Endodermal cell (in vitro differentiated cells): ENCODE results near the gene CLEC3A. TPM values are rescaled to one million over a fixed set of nuclear protein-coding genes. Genes with fewer than 3 reads are reported as not detected.

ENCODE experiments used
- DNase-seq: peaks from one replicate; pipeline ENCODE4 v3.0.0-alpha.2; 2017
- H3K27ac ChIP-seq: 2 replicates; pipeline ENCODE4 v1.5.1; 2013; ENCODE audit warnings: mild to moderate bottlenecking, low read depth, low read length, moderate library complexity
- H3K27me3 ChIP-seq: 2 replicates; pipeline ENCODE4 v1.6.1; 2013; ENCODE audit warnings: mild to moderate bottlenecking, low read length, moderate library complexity; ENCODE audit not compliant: insufficient read depth, control insufficient read depth, poor library complexity, severe bottlenecking
- H3K36me3 ChIP-seq: 2 replicates; pipeline ENCODE4 v1.7.0; 2013; ENCODE audit warnings: mild to moderate bottlenecking, low read length, moderate library complexity; ENCODE audit not compliant: control insufficient read depth, insufficient read depth
- H3K4me1 ChIP-seq: one replicate; pipeline ENCODE4 v1.7.0; 2013; ENCODE audit warnings: low read length; ENCODE audit not compliant: control insufficient read depth, insufficient read depth
- H3K4me3 ChIP-seq: 2 replicates; pipeline ENCODE4 v1.5.1; 2013; ENCODE audit warnings: mild to moderate bottlenecking, low read length, moderate library complexity
- H3K9ac ChIP-seq: 2 replicates; pipeline ENCODE4 v1.6.1; 2013; ENCODE audit warnings: mild to moderate bottlenecking, low read length, moderate library complexity; ENCODE audit not compliant: poor library complexity, severe bottlenecking; ENCODE audit errors: extremely low read depth
- H3K9me3 ChIP-seq: 2 replicates; pipeline ENCODE4 v1.6.1; 2013; ENCODE audit warnings: mild to moderate bottlenecking, low read length, moderate library complexity; ENCODE audit not compliant: control insufficient read depth
- H3K27ac Mint-ChIP-seq: 2 replicates; pipeline ENCODE4 v1.8.0; 2020; ENCODE audit warnings: mixed read lengths
- H3K27me3 Mint-ChIP-seq: 2 replicates; pipeline ENCODE4 v1.8.0; 2021; ENCODE audit warnings: mild to moderate bottlenecking, mixed read lengths; ENCODE audit not compliant: insufficient read depth
- H3K36me3 Mint-ChIP-seq: 2 replicates; pipeline ENCODE4 v1.8.0; 2020; ENCODE audit warnings: low read depth, mixed read lengths
- H3K4me1 Mint-ChIP-seq: 2 replicates; pipeline ENCODE4 v1.8.0; 2020; ENCODE audit warnings: mixed read lengths
- H3K4me3 Mint-ChIP-seq: 2 replicates; pipeline ENCODE4 v1.8.0; 2020; ENCODE audit warnings: mild to moderate bottlenecking, moderate library complexity, mixed read lengths
- H3K9me3 Mint-ChIP-seq: 2 replicates; pipeline ENCODE4 v1.8.0; 2020; ENCODE audit warnings: mild to moderate bottlenecking, mixed read lengths
- WGBS, 2 experiments: methylation state at CpG; one replicate each; pipeline versions ENCODE4 v1.1.5 to v1.1.7; 2013; ENCODE audit warnings: missing lambda C conversion rate in 2 of 2, mixed read lengths in 1 of 2; ENCODE audit not compliant: insufficient coverage in 1 of 2, insufficient read length in 1 of 2; 5-methylcytosine and 5-hydroxymethylcytosine counted together
- total RNA-seq, 2 donors: library from RNA; stranded (reverse); fragmentation: NEBNext Ultra II Directional in 1 of 2; extraction: Animal tissue kit (Norgen Biotek cat#: 25700) in 1 of 2; gene quantifications; 2 replicates in 1 of 2; 3 replicates in 1 of 2; pipeline ENCODE4 v1.2.1, GENCODE V29; 2021
- TF ChIP-seq, protein P1 (sequence below): fragments of 200-600 bp; sonication (generic); conservative IDR thresholded peaks from 2 replicates; pipeline ENCODE4 v1.5.0; 2021; ENCODE audit warnings: antibody characterized with exemption, mild to moderate bottlenecking

The CLEC3A gene
- total RNA-seq, 2 donors from 2014 or later: not detected

- Histone ChIP-seq H3K9ac (no peak overlapping the region), H3K4me3 (no peak overlapping the region), H3K4me1 (peaks cover 3% of the 10 kb centered on the region), H3K36me3 (no peaks in the 10 kb centered on the region), H3K27me3 (no peaks in the 10 kb centered on the region), H3K9me3 (no peaks in the 10 kb centered on the region), H3K27ac (no peak overlapping the region)
- Mint-ChIP-seq H3K4me3 (no peak overlapping the region), H3K4me1 (peaks cover 24% of the 10 kb centered on the region), H3K9me3 (no peaks in the 10 kb centered on the region), H3K27me3 (peaks cover 7% of the 10 kb centered on the region), H3K36me3 (no peaks in the 10 kb centered on the region), H3K27ac (no peak overlapping the region)
- TF ChIP-seq, protein P1, sequence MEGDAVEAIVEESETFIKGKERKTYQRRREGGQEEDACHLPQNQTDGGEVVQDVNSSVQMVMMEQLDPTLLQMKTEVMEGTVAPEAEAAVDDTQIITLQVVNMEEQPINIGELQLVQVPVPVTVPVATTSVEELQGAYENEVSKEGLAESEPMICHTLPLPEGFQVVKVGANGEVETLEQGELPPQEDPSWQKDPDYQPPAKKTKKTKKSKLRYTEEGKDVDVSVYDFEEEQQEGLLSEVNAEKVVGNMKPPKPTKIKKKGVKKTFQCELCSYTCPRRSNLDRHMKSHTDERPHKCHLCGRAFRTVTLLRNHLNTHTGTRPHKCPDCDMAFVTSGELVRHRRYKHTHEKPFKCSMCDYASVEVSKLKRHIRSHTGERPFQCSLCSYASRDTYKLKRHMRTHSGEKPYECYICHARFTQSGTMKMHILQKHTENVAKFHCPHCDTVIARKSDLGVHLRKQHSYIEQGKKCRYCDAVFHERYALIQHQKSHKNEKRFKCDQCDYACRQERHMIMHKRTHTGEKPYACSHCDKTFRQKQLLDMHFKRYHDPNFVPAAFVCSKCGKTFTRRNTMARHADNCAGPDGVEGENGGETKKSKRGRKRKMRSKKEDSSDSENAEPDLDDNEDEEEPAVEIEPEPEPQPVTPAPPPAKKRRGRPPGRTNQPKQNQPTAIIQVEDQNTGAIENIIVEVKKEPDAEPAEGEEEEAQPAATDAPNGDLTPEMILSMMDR: no peak
- DNase-seq: no peak
- 88 to 100% methylated on average over 3 to 5 of the region's 5 CpGs for WGBS, 2 experiments
These were observed 45.0 kb upstream of the CLEC3A start for GRCh38 chr16:77977339-77977738.

DNA sequence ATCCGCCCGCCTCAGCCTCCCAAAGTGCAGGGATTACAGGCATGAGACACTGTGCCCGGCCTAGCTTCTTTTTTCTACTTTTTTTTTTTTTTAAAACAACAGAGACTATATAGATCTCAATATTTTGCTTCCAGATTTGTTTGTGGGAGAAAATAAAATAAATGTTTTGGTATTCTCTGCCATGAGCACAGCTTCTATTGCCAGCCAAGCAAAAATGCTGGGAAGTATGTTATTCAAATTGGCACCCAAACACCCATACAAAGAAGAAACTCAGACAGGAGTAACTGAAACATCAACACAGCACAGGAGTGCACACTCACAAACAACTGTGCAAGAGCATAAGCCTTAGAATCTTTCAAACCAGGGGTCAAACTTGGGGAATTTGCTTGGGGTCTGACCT lies 37.2 kb upstream of the CLEC3A start:
- TF ChIP-seq, protein P1: no peak
- H3K4me1 ChIP-seq: no peaks in the 10 kb centered on the region
- Mint-ChIP-seq H3K36me3 (no peaks in the 10 kb centered on the region), H3K27ac (no peak overlapping the region), H3K27me3 (peaks cover 2% of the 10 kb centered on the region), H3K9me3 (no peaks in the 10 kb centered on the region), H3K4me3 (no peak overlapping the region), H3K4me1 (peaks cover 11% of the 10 kb centered on the region)
- H3K27me3 ChIP-seq: no peaks in the 10 kb centered on the region
- H3K27ac ChIP-seq: no peak overlapping the region
- 94% methylated on average over 2 of the region's 3 CpGs; no CpG with 5 or more reads in 1 of the 2 experiments for WGBS, 2 experiments
- H3K9ac ChIP-seq: no peak overlapping the region
- no peaks in the 10 kb centered on the region for H3K36me3 ChIP-seq
- H3K9me3 ChIP-seq: peaks cover 6% of the 10 kb centered on the region
- no peak for DNase-seq
- H3K4me3 ChIP-seq: no peak overlapping the region

GRCh38 chr16:77986011-77986740 lies 36.2 kb upstream of the CLEC3A start:
- Mint-ChIP-seq H3K4me3 (no peak overlapping the region), H3K36me3 (no peaks in the 10 kb centered on the region), H3K9me3 (no peaks in the 10 kb centered on the region), H3K27ac (no peak overlapping the region), H3K4me1 (peaks cover 19% of the 10 kb centered on the region), H3K27me3 (peaks cover 2% of the 10 kb centered on the region)
- H3K27me3 ChIP-seq: no peaks in the 10 kb centered on the region
- H3K4me1 ChIP-seq: no peaks in the 10 kb centered on the region
- no peak overlapping the region for H3K27ac ChIP-seq
- WGBS, 2 experiments: 91 to 99% methylated on average over 7 of the region's 7 CpGs
- H3K36me3 ChIP-seq: no peaks in the 10 kb centered on the region
- no peak for DNase-seq
- TF ChIP-seq, protein P1: no peak
- peaks cover 11% of the 10 kb centered on the region for H3K9me3 ChIP-seq
- no peak overlapping the region for H3K9ac ChIP-seq
- no peak overlapping the region for H3K4me3 ChIP-seq
